HCT116 (cell line): ENCODE measurements around the gene CGB2. TPM values are rescaled to one million over a fixed set of nuclear protein-coding genes. Genes with fewer than 3 reads are reported as not detected.

Source experiments
- ATAC-seq: fragments of 200-7000 bp; cut with Tn5 transposase; 2 replicates; pipeline ENCODE4 v1.9.1; 2020; ENCODE audit warnings: mild to moderate bottlenecking, moderate library complexity
- BruUV-seq: library from RNA; stranded (reverse); fragments of 400-500 nt; replicated peaks from 2 replicates; lab custom pipeline; 2021; lab: Mats Ljungman, UMichigan
- CTCF ChIA-PET: fragments of 300-600 bp; sonication (Branson Sonifier 250); formaldehyde crosslinking; loops from one replicate; lab custom pipeline; 2021; ENCODE audit warnings: antibody characterized with exemption; lab: Charles Lee
- POLR2A ChIA-PET: fragments of 300-600, 350-600 bp; sonication (Branson Sonifier 250); formaldehyde crosslinking; loops from one replicate; lab custom pipeline; 2021; ENCODE audit warnings: antibody characterized with exemption; lab: Charles Lee
- RAD21 ChIA-PET, 2 experiments: fragments of 300-600 bp; sonication (Branson Sonifier 250); formaldehyde crosslinking; loops; one replicate each; lab custom pipeline; 2023; ENCODE audit warnings: low total read pairs in 2 of 2; ENCODE audit not compliant: uncharacterized antibody in 2 of 2, unreplicated experiment in 2 of 2, low non-redundant PET in 1 of 2; lab: Charles Lee
- DNase-seq: peaks from one replicate; pipeline ENCODE4 v3.0.0-alpha.2; 2010; ENCODE audit warnings: low read depth, low spot score
- H2AFZ ChIP-seq: fragments of 200-600 bp; shearing (Covaris generic), sonication (generic); 2 replicates; pipeline ENCODE4 v1.6.1; 2017; ENCODE audit warnings: low read depth, mixed run types, mixed read lengths, antibody characterized with exemption, low read length; ENCODE audit not compliant: poor library complexity, severe bottlenecking
- H3K27ac ChIP-seq: 2 replicates; pipeline ENCODE4 v1.5.1; 2012; ENCODE audit warnings: low read depth, low read length
- H3K27me3 ChIP-seq: fragments of 200-600 bp; sonication (generic); 2 replicates; pipeline ENCODE4 v1.6.1; 2016; ENCODE audit warnings: mixed run types, low read length, mixed read lengths; ENCODE audit not compliant: insufficient read depth
- H3K36me3 ChIP-seq, 2 experiments: fragments of 200-500 bp in 1 of 2; fragments of 200-600 bp in 1 of 2; sonication (Bioruptor generic) in 1 of 2; sonication (generic) in 1 of 2; 2 replicates each; pipeline versions ENCODE4 v1.5.1 to v1.6.1; 2014 to 2016; ENCODE audit warnings: low read length in 2 of 2, inconsistent platforms in 1 of 2, mixed read lengths in 1 of 2, mixed run types in 1 of 2; ENCODE audit not compliant: insufficient read depth in 2 of 2, control insufficient read depth in 1 of 2
- H3K4me1 ChIP-seq, 2 experiments: fragments of 200-600 bp in 1 of 2; sonication (generic) in 1 of 2; 2 replicates each; pipeline versions ENCODE4 v1.5.1 to v1.6.1; 2012 to 2017; ENCODE audit warnings: low read length in 2 of 2, inconsistent platforms in 1 of 2, mild to moderate bottlenecking in 1 of 2, mixed read lengths in 1 of 2, mixed run types in 1 of 2, moderate library complexity in 1 of 2; ENCODE audit not compliant: insufficient read depth in 2 of 2, control insufficient read depth in 1 of 2
- H3K4me2 ChIP-seq: fragments of 200-600 bp; sonication (generic); 2 replicates; pipeline ENCODE4 v1.6.1; 2017; ENCODE audit warnings: mixed run types, low read length, mixed read lengths
- H3K4me3 ChIP-seq, 2 experiments: fragments of 200-600 bp in 1 of 2; sonication (generic) in 1 of 2; replicated peaks in 1 of 2; 2 replicates each; pipeline ENCODE4 v1.5.1; 2011 to 2016; ENCODE audit warnings: low read length in 2 of 2, control low read depth in 1 of 2, low read depth in 1 of 2, mild to moderate bottlenecking in 1 of 2, mixed read lengths in 1 of 2, mixed run types in 1 of 2
- H3K79me2 ChIP-seq: fragments of 200-600 bp; sonication (generic); 2 replicates; pipeline ENCODE4 v1.6.1; 2017; ENCODE audit warnings: mild to moderate bottlenecking, mixed run types, low read length, moderate library complexity, mixed read lengths; ENCODE audit not compliant: insufficient read depth
- H3K9ac ChIP-seq: fragments of 200-600 bp; sonication (generic); 2 replicates; pipeline ENCODE4 v1.6.1; 2016; ENCODE audit warnings: low read length, mixed read lengths
- H3K9me2 ChIP-seq: fragments of 200-600 bp; sonication (generic), shearing (Covaris generic); 2 replicates; pipeline ENCODE4 v1.6.1; 2017; ENCODE audit warnings: mixed run types, mild to moderate bottlenecking, moderate library complexity; ENCODE audit not compliant: insufficient read depth
- H3K9me3 ChIP-seq, 2 experiments: fragments of 200-500 bp in 1 of 2; fragments of 200-600 bp in 1 of 2; sonication (Bioruptor generic) in 1 of 2; sonication (generic) in 1 of 2; 2 replicates each; pipeline ENCODE4 v1.6.1; 2014 to 2017; ENCODE audit warnings: low read length in 2 of 2, mixed read lengths in 2 of 2, inconsistent platforms in 1 of 2, low read depth in 1 of 2, mild to moderate bottlenecking in 1 of 2, mixed run types in 1 of 2, moderate library complexity in 1 of 2; ENCODE audit not compliant: control insufficient read depth in 1 of 2, insufficient read depth in 1 of 2
- H4K20me1 ChIP-seq: fragments of 200-600 bp; sonication (generic), shearing (Covaris generic); 2 replicates; pipeline ENCODE4 v1.6.1; 2017; ENCODE audit warnings: mixed run types, mild to moderate bottlenecking, moderate library complexity; ENCODE audit not compliant: insufficient read depth
- CBX3 ChIP-seq: IDR thresholded peaks from 2 replicates; pipeline ENCODE4 v1.6.1; 2012; ENCODE audit warnings: low read depth
- CEBPB ChIP-seq: IDR thresholded peaks from 2 replicates; pipeline ENCODE4 v1.6.1; 2012; ENCODE audit warnings: low read depth
- EGR1 ChIP-seq: IDR thresholded peaks from 2 replicates; pipeline ENCODE4 v1.6.1; 2012; ENCODE audit warnings: low read depth
- ELF1 ChIP-seq: IDR thresholded peaks from 2 replicates; pipeline ENCODE4 v1.6.1; 2012; ENCODE audit warnings: low read depth, borderline replicate concordance
- EZH2 ChIP-seq: fragments of 200-600 bp; sonication (generic); IDR thresholded peaks from 2 replicates; pipeline ENCODE4 v1.6.1; 2017; ENCODE audit warnings: antibody characterized with exemption, mixed run types
- EZH2phosphoT487 ChIP-seq: fragments of 200-600 bp; IDR thresholded peaks from 2 replicates; pipeline ENCODE4 v1.6.1; 2018; ENCODE audit warnings: antibody characterized with exemption, borderline replicate concordance
- JUND ChIP-seq: IDR thresholded peaks from 2 replicates; pipeline ENCODE4 v1.6.1; 2012
- POLR2A ChIP-seq: IDR thresholded peaks from 2 replicates; pipeline ENCODE4 v1.7.0; 2011; ENCODE audit warnings: borderline replicate concordance; ENCODE audit not compliant: insufficient read depth, insufficient read length; ENCODE audit errors: extremely low read depth
- POLR2AphosphoS5 ChIP-seq: IDR thresholded peaks from 2 replicates; pipeline ENCODE4 v1.6.1; 2011; ENCODE audit warnings: mild to moderate bottlenecking, low read depth, low read length, moderate library complexity
- RAD21 ChIP-seq: IDR thresholded peaks from 2 replicates; pipeline ENCODE4 v1.6.1; 2012; ENCODE audit warnings: low read depth, mild to moderate bottlenecking
- SIN3A ChIP-seq: IDR thresholded peaks from 2 replicates; pipeline ENCODE4 v1.6.1; 2012; ENCODE audit warnings: low read depth
- SRF ChIP-seq: IDR thresholded peaks from 2 replicates; pipeline ENCODE4 v1.6.1; 2012; ENCODE audit warnings: low read depth
- TCF7L2 ChIP-seq: IDR thresholded peaks from 2 replicates; pipeline ENCODE4 v1.7.0; 2011; ENCODE audit warnings: borderline replicate concordance, inconsistent platforms; ENCODE audit not compliant: insufficient read depth, insufficient read length; ENCODE audit errors: extremely low read depth
- ZFX ChIP-seq: fragments of 450-650 bp; IDR thresholded peaks from 2 replicates; pipeline ENCODE4 v1.6.1; 2017
- ZNF274 ChIP-seq: fragments of 200-500 bp; sonication (Bioruptor generic); IDR thresholded peaks from 2 replicates; pipeline ENCODE4 v1.6.1; 2014; ENCODE audit warnings: mild to moderate bottlenecking, low read depth, low read length, inconsistent platforms
- intact Hi-C: fragments of 100-400 bp; cut with micrococcal nuclease; formaldehyde crosslinking; loops from 2 replicates; pipeline ENCODE4 v1.10.0; 2022
- total RNA-seq: library from RNA; stranded (reverse); gene quantifications from one replicate; pipeline ENCODE4 v1.2.1, GENCODE V29; 2021; ENCODE audit not compliant: unreplicated experiment
- TF ChIP-seq, protein P1 (sequence below): IDR thresholded peaks from 2 replicates; pipeline ENCODE4 v1.6.1; 2012
- TF ChIP-seq, protein P2 (sequence below): IDR thresholded peaks from 2 replicates; pipeline ENCODE4 v1.6.1; 2012
- TF ChIP-seq, protein P3 (sequence below): IDR thresholded peaks from 2 replicates; pipeline ENCODE4 v1.6.1; 2012; ENCODE audit warnings: low read depth
- TF ChIP-seq, protein P4 (sequence below), 3 experiments: fragments of 200-600 bp in 1 of 3; sonication (generic) in 1 of 3; IDR thresholded peaks in 2 of 3; conservative IDR thresholded peaks in 1 of 3; 2 replicates each; pipeline ENCODE4 v1.5.1; 2012 to 2017; ENCODE audit warnings: low read depth in 2 of 3, low read length in 2 of 3, antibody characterized with exemption in 1 of 3, borderline replicate concordance in 1 of 3, control low read depth in 1 of 3, mild to moderate bottlenecking in 1 of 3, mixed read lengths in 1 of 3, mixed run types in 1 of 3, moderate library complexity in 1 of 3; ENCODE audit not compliant: insufficient read depth in 1 of 3

The CGB2 gene
- total RNA-seq, 1 experiment from 2014 or later = 5.0 TPM

DNA sequence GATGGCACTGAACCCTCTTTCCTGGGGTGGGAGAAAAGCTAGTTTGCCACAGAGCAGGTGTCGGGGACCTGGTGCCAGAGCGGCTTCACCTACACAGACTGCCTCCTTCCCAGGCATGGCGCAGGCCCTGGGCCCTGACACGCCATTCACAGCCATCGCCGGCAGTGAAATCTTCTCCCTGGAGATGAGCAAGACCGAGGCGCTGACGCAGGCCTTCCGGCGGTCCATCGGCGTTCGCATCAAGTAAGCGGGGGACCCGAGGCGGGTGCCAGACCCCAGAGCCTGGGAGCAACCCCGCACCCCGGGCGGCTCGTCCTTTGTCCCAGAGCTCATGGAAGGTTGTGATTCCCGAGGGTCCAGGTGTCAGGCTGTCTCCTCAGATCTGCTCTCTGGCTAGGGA is 24.8 kb upstream of the CGB2 start:
- POLR2A ChIA-PET = no interaction called here
- H3K4me1 ChIP-seq = no peaks in the 10 kb centered on the region
- H3K4me3 ChIP-seq = no peak overlapping the region
- BruUV-seq = no TSS peak
- no peak for ATAC-seq
- no peaks in the 10 kb centered on the region for H4K20me1 ChIP-seq
- no peak overlapping the region for H2AFZ ChIP-seq
- H3K27ac ChIP-seq = no peak overlapping the region
- RAD21 ChIA-PET = no interaction called here
- TF ChIP-seq, protein P1, sequence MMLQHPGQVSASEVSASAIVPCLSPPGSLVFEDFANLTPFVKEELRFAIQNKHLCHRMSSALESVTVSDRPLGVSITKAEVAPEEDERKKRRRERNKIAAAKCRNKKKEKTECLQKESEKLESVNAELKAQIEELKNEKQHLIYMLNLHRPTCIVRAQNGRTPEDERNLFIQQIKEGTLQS = no peak
- TF ChIP-seq, protein P2, sequence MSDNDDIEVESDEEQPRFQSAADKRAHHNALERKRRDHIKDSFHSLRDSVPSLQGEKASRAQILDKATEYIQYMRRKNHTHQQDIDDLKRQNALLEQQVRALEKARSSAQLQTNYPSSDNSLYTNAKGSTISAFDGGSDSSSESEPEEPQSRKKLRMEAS = no peak
- TF ChIP-seq ELF1 = no peak
- TF ChIP-seq RAD21 = no peak
- no peak for TF ChIP-seq POLR2A
- no peak for TF ChIP-seq CEBPB
- no peak for TF ChIP-seq ZNF274
- TF ChIP-seq, protein P3, sequence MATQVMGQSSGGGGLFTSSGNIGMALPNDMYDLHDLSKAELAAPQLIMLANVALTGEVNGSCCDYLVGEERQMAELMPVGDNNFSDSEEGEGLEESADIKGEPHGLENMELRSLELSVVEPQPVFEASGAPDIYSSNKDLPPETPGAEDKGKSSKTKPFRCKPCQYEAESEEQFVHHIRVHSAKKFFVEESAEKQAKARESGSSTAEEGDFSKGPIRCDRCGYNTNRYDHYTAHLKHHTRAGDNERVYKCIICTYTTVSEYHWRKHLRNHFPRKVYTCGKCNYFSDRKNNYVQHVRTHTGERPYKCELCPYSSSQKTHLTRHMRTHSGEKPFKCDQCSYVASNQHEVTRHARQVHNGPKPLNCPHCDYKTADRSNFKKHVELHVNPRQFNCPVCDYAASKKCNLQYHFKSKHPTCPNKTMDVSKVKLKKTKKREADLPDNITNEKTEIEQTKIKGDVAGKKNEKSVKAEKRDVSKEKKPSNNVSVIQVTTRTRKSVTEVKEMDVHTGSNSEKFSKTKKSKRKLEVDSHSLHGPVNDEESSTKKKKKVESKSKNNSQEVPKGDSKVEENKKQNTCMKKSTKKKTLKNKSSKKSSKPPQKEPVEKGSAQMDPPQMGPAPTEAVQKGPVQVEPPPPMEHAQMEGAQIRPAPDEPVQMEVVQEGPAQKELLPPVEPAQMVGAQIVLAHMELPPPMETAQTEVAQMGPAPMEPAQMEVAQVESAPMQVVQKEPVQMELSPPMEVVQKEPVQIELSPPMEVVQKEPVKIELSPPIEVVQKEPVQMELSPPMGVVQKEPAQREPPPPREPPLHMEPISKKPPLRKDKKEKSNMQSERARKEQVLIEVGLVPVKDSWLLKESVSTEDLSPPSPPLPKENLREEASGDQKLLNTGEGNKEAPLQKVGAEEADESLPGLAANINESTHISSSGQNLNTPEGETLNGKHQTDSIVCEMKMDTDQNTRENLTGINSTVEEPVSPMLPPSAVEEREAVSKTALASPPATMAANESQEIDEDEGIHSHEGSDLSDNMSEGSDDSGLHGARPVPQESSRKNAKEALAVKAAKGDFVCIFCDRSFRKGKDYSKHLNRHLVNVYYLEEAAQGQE = no peak
- no peak for TF ChIP-seq POLR2AphosphoS5
- no peak for TF ChIP-seq SRF
- no peak for TF ChIP-seq JUND
- no peak for TF ChIP-seq EZH2phosphoT487
- no peak for TF ChIP-seq TCF7L2
- TF ChIP-seq ZFX = no peak
- TF ChIP-seq CBX3 = no peak
- TF ChIP-seq SIN3A = no peak
- no peak for TF ChIP-seq EZH2
- TF ChIP-seq, protein P4, sequence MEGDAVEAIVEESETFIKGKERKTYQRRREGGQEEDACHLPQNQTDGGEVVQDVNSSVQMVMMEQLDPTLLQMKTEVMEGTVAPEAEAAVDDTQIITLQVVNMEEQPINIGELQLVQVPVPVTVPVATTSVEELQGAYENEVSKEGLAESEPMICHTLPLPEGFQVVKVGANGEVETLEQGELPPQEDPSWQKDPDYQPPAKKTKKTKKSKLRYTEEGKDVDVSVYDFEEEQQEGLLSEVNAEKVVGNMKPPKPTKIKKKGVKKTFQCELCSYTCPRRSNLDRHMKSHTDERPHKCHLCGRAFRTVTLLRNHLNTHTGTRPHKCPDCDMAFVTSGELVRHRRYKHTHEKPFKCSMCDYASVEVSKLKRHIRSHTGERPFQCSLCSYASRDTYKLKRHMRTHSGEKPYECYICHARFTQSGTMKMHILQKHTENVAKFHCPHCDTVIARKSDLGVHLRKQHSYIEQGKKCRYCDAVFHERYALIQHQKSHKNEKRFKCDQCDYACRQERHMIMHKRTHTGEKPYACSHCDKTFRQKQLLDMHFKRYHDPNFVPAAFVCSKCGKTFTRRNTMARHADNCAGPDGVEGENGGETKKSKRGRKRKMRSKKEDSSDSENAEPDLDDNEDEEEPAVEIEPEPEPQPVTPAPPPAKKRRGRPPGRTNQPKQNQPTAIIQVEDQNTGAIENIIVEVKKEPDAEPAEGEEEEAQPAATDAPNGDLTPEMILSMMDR (IDR thresholded peaks at IDR 0.05 in 2 of 3, conservative IDR thresholded peaks at IDR 0.05 in 1 of 3; ENCODE audit: borderline replicate concordance in 1 of 3, insufficient read depth in 1 of 3, low read depth in 2 of 3, low read length in 2 of 3) = no peak
- no peak for TF ChIP-seq EGR1
- H3K27me3 ChIP-seq = no peaks in the 10 kb centered on the region
- DNase-seq = no peak
- peaks cover 62 to 76% of the 10 kb centered on the region in 2 experiments; a peak in 3 of 4 replicates for H3K36me3 ChIP-seq
- no peak overlapping the region for H3K4me2 ChIP-seq
- CTCF ChIA-PET = no interaction called here
- peaks cover 14% of the 10 kb centered on the region for H3K79me2 ChIP-seq
- H3K9me3 ChIP-seq = no peaks in the 10 kb centered on the region
- intact Hi-C loops = no loop called here
- H3K9ac ChIP-seq = no peak overlapping the region
- H3K9me2 ChIP-seq = no peaks in the 10 kb centered on the region
